ENCODE measurements around the gene SLC12A4.

The SLC12A4 gene

GRCh38 chr16:67962135-67962534 is 6.3 kb downstream of the SLC12A4 start:
- no peak for DNase-seq

GRCh38 chr16:67961551-67961957 is 6.9 kb downstream of the SLC12A4 start:
- DNase-seq = peak; percentile 95

- DNase-seq = no peak
Measured at GRCh38 chr16:67959536-67960329, 8.7 kb downstream of the SLC12A4 start.

GRCh38 chr16:67957622-67958021 is 10.8 kb downstream of the SLC12A4 start:
- no peak for DNase-seq

- no peak for DNase-seq
Measured at GRCh38 chr16:67954421-67955196, 13.8 kb downstream of the SLC12A4 start.

GRCh38 chr16:67953641-67954375 is 14.6 kb downstream of the SLC12A4 start:
- no peak for DNase-seq

- no peak for DNase-seq
Measured at GRCh38 chr16:67951485-67951884, 17.0 kb downstream of the SLC12A4 start.

GRCh38 chr16:67950335-67950843 is 18.0 kb downstream of the SLC12A4 start:
- DNase-seq = no peak

- no peak for DNase-seq
Measured at GRCh38 chr16:67949645-67950044, 18.8 kb downstream of the SLC12A4 start.

GRCh38 chr16:67948015-67948414 is 20.4 kb downstream of the SLC12A4 start:
- DNase-seq = no peak

GRCh38 chr16:67946966-67947558 is 21.4 kb downstream of the SLC12A4 start:
- DNase-seq = no peak

GRCh38 chr16:67946128-67946569 is 22.3 kb downstream of the SLC12A4 start:
- no peak for DNase-seq

GRCh38 chr16:67945392-67945933 is 23.0 kb downstream of the SLC12A4 start:
- DNase-seq = no peak

- DNase-seq = no peak
Measured at GRCh38 chr16:67944690-67945391, 23.6 kb downstream of the SLC12A4 start.

- no peak for DNase-seq
Measured at GRCh38 chr16:67943619-67944504, 24.6 kb downstream of the SLC12A4 start, which contains the start of gene LCAT. Gene LCAT (minus strand): TSS chr16:67944120. CDS start chr16:67944101, 19 bp downstream.

GRCh38 chr16:67943256-67943618 is 25.2 kb downstream of the SLC12A4 start:
- no peak for DNase-seq

- DNase-seq = no peak
Measured at GRCh38 chr16:67942510-67943255, 25.8 kb downstream of the SLC12A4 start.

- no peak for DNase-seq
Measured at GRCh38 chr16:67942200-67942509, 26.3 kb downstream of the SLC12A4 start.

- no peak for DNase-seq
Measured at GRCh38 chr16:67941469-67942199, 26.8 kb downstream of the SLC12A4 start.
